PC-3 (cell line): ENCODE data around the gene PLSCR5. TPM values are rescaled to one million over a fixed set of nuclear protein-coding genes. Genes with fewer than 3 reads are reported as not detected.

Experiments
- ATAC-seq: fragments of 200-7000 bp; cut with Tn5 transposase; 2 replicates; pipeline ENCODE4 v1.9.1; 2020; ENCODE audit warnings: mild to moderate bottlenecking, moderate library complexity
- BruUV-seq: library from RNA; stranded (reverse); fragments of 400-500 nt; replicated peaks from 2 replicates; lab custom pipeline; 2021; lab: Mats Ljungman, UMichigan
- CTCF ChIA-PET: fragments of 300-600 bp; sonication (Branson Sonifier 250); formaldehyde crosslinking; loops from one replicate; lab custom pipeline; 2022; ENCODE audit warnings: antibody characterized with exemption; lab: Charles Lee
- POLR2A ChIA-PET: fragments of 300-600 bp; sonication (Branson Sonifier 250); formaldehyde crosslinking; loops from one replicate; lab custom pipeline; 2022; ENCODE audit warnings: antibody characterized with exemption; ENCODE audit not compliant: unreplicated experiment; lab: Charles Lee
- DNase-seq: peaks from one replicate; pipeline ENCODE4 v3.0.0-alpha.2; 2015
- H2AFZ ChIP-seq: fragments of 300-600 bp; sonication (generic); 2 replicates; pipeline ENCODE4 v1.6.0; 2016; ENCODE audit warnings: antibody characterized with exemption, low read length
- H3F3A ChIP-seq: fragments of 300-600 bp; sonication (generic); one replicate; pipeline ENCODE4 v1.6.0; 2017; ENCODE audit warnings: antibody characterized with exemption, low read length, control low read depth, mild to moderate bottlenecking; ENCODE audit not compliant: unreplicated experiment
- H3K27ac ChIP-seq: fragments of 300-600 bp; sonication (generic); 2 replicates; pipeline ENCODE4 v1.5.1; 2016; ENCODE audit warnings: mild to moderate bottlenecking, low read length
- H3K27me3 ChIP-seq: fragments of 300-600 bp; sonication (generic); 2 replicates; pipeline ENCODE4 v1.6.1; 2016; ENCODE audit warnings: low read length, mixed read lengths
- H3K36me3 ChIP-seq: fragments of 300-600 bp; sonication (generic); 2 replicates; pipeline ENCODE4 v1.6.1; 2016; ENCODE audit warnings: low read depth, mixed run types, low read length, mixed read lengths
- H3K4me1 ChIP-seq: fragments of 300-600 bp; sonication (generic); 2 replicates; pipeline ENCODE4 v1.5.1; 2016; ENCODE audit warnings: low read length; ENCODE audit not compliant: insufficient read depth
- H3K4me2 ChIP-seq: fragments of 300-600 bp; sonication (generic); 2 replicates; pipeline ENCODE4 v1.6.0; 2016; ENCODE audit warnings: low read length
- H3K4me3 ChIP-seq: fragments of 300-600 bp; sonication (generic); 2 replicates; pipeline ENCODE4 v1.5.1; 2016; ENCODE audit warnings: mild to moderate bottlenecking, low read length, mixed read lengths
- H3K79me2 ChIP-seq: fragments of 300-600 bp; sonication (generic); 2 replicates; pipeline ENCODE4 v1.6.1; 2017; ENCODE audit warnings: low read length, mixed read lengths
- H3K9ac ChIP-seq: fragments of 300-600 bp; sonication (generic); 2 replicates; pipeline ENCODE4 v1.6.0; 2016; ENCODE audit warnings: mild to moderate bottlenecking, low read length
- H3K9me2 ChIP-seq: fragments of 300-600 bp; sonication (generic); replicated peaks from 2 replicates; pipeline ENCODE4 v1.6.1; 2016; ENCODE audit warnings: mixed run types, low read length, mixed read lengths
- H3K9me3 ChIP-seq: fragments of 300-600 bp; sonication (generic); 2 replicates; pipeline ENCODE4 v1.6.1; 2016; ENCODE audit warnings: low read length, mixed read lengths
- H4K20me1 ChIP-seq: fragments of 300-600 bp; sonication (generic); 2 replicates; pipeline ENCODE4 v1.6.1; 2016; ENCODE audit warnings: low read length, mixed read lengths
- EZH2 ChIP-seq: fragments of 300-600 bp; sonication (generic); IDR thresholded peaks from one replicate; pipeline ENCODE4 v1.6.1; 2017; ENCODE audit warnings: antibody characterized with exemption, mild to moderate bottlenecking, low read length; ENCODE audit not compliant: unreplicated experiment
- EZH2phosphoT487 ChIP-seq: fragments of 300-600 bp; sonication (generic); IDR thresholded peaks from 2 replicates; pipeline ENCODE4 v1.6.1; 2018; ENCODE audit warnings: mild to moderate bottlenecking, antibody characterized with exemption, low read length, borderline replicate concordance
- intact Hi-C: fragments of 100-400 bp; cut with micrococcal nuclease; formaldehyde crosslinking; loops from 2 replicates; pipeline ENCODE4 v1.9.0; 2023
- total RNA-seq: library from RNA; depleted of rRNA; stranded (reverse); fragments of >200 nt; gene quantifications from 2 replicates; pipeline ENCODE4 v1.2.3, GENCODE V29; 2014
- TF ChIP-seq, protein P1 (sequence below): fragments of 300-600 bp; sonication (generic); conservative IDR thresholded peaks from 2 replicates; pipeline ENCODE4 v1.5.1; 2017; ENCODE audit warnings: antibody characterized with exemption, low read depth, mild to moderate bottlenecking, low read length

The PLSCR5 gene
- total RNA-seq, 1 experiment from 2014 or later: not detected

DNA sequence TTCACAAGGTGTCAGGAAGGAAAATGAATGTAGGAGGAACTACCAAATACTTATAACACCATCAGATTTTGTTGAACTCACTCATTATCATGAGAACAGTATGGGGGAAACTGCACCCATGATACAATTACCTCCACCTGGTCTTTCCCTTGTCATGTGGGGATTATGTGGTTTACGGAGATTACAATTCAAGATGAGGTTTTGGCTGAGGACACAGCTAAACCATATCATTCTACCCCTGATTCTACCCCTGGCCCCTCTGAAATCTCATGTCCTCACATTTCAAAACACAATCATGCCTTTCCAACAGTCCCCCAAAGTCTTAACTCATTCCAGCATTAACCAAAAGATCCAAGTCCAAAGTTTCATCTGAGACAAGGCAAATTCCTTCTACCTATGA, 43.7 kb downstream of the PLSCR5 start:
- Histone ChIP-seq H2AFZ (no peak overlapping the region), H3K36me3 (no peaks in the 10 kb centered on the region), H3K4me3 (no peak overlapping the region), H3K9me3 (no peaks in the 10 kb centered on the region), H3K4me2 (no peak overlapping the region), H3K79me2 (no peaks in the 10 kb centered on the region), H3K27ac (no peak overlapping the region), H3K27me3 (no peaks in the 10 kb centered on the region), H3K4me1 (no peaks in the 10 kb centered on the region), H3K9ac (no peak overlapping the region), H4K20me1 (no peaks in the 10 kb centered on the region), H3F3A (no peaks in the 10 kb centered on the region), H3K9me2 (no peaks in the 10 kb centered on the region)
- ATAC-seq (no peak), DNase-seq (no peak)
- BruUV-seq: TSS peak; percentile 87
- intact Hi-C loops: no loop called here
- TF ChIP-seq EZH2 (no peak), EZH2phosphoT487 (no peak)
- TF ChIP-seq, protein P1, sequence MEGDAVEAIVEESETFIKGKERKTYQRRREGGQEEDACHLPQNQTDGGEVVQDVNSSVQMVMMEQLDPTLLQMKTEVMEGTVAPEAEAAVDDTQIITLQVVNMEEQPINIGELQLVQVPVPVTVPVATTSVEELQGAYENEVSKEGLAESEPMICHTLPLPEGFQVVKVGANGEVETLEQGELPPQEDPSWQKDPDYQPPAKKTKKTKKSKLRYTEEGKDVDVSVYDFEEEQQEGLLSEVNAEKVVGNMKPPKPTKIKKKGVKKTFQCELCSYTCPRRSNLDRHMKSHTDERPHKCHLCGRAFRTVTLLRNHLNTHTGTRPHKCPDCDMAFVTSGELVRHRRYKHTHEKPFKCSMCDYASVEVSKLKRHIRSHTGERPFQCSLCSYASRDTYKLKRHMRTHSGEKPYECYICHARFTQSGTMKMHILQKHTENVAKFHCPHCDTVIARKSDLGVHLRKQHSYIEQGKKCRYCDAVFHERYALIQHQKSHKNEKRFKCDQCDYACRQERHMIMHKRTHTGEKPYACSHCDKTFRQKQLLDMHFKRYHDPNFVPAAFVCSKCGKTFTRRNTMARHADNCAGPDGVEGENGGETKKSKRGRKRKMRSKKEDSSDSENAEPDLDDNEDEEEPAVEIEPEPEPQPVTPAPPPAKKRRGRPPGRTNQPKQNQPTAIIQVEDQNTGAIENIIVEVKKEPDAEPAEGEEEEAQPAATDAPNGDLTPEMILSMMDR: no peak
- ChIA-PET CTCF (no interaction called here), POLR2A (no interaction called here)

DNA sequence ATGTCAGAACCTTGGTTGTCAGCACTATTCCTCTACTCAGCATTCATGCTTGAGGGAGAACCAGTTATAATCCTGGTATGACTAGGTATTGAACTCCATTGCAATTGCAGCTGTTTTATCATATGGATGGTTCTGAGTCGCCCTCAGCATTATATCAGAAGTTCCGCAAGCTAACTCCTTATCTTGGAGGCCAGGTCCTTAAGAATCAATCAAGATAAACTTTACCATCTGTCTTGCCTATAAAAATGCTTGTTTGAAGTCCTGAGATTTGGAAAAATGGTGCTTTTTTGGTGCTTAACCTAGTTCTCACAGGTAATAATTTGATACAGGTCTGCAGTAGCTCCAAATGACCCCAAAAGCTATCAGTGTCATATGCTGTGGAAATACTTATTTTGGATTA, 44.5 kb downstream of the PLSCR5 start:
- Histone ChIP-seq H3K79me2 (no peaks in the 10 kb centered on the region), H3K9ac (no peak overlapping the region), H3K27ac (no peak overlapping the region), H3K4me1 (no peaks in the 10 kb centered on the region), H3K4me2 (no peak overlapping the region), H3K4me3 (no peak overlapping the region), H3K27me3 (no peaks in the 10 kb centered on the region), H2AFZ (no peak overlapping the region), H3K9me3 (no peaks in the 10 kb centered on the region), H4K20me1 (no peaks in the 10 kb centered on the region), H3F3A (no peaks in the 10 kb centered on the region), H3K9me2 (no peaks in the 10 kb centered on the region), H3K36me3 (no peaks in the 10 kb centered on the region)
- CTCF ChIA-PET: no interaction called here
- no peak for TF ChIP-seq EZH2phosphoT487
- TF ChIP-seq EZH2: no peak
- TF ChIP-seq, protein P1: no peak
- POLR2A ChIA-PET: no interaction called here
- ATAC-seq: no peak
- DNase-seq: no peak
- BruUV-seq: no TSS peak
- intact Hi-C loops: no loop called here

DNA sequence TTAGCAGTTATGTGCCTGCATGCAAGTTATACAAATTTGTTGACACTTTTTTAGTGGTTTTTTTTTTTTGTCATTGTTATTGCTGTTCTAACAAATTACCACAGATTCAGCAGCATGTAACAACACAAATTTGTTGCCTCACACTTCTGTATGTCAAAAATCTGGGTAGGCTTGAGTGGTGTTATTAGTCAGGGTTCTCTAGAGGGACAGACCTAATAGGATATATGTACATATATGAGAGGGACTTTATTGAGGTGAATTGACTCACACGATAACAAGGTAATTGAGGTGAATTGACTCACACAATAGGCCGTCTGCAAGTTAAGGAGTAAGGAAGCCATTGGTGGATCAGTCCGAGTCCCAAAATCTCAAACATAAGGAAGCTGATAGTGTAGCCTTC, 45.8 kb downstream of the PLSCR5 start:
- Histone ChIP-seq H3K9ac (no peak overlapping the region), H4K20me1 (no peaks in the 10 kb centered on the region), H3K27ac (no peak overlapping the region), H3K36me3 (no peaks in the 10 kb centered on the region), H3K4me2 (no peak overlapping the region), H3K4me1 (no peaks in the 10 kb centered on the region), H3F3A (no peaks in the 10 kb centered on the region), H3K4me3 (no peak overlapping the region), H3K9me3 (no peaks in the 10 kb centered on the region), H3K79me2 (no peaks in the 10 kb centered on the region), H3K27me3 (no peaks in the 10 kb centered on the region), H2AFZ (no peak overlapping the region), H3K9me2 (no peaks in the 10 kb centered on the region)
- BruUV-seq: no TSS peak
- TF ChIP-seq EZH2phosphoT487 (no peak), EZH2 (no peak)
- TF ChIP-seq, protein P1: no peak
- intact Hi-C loops: no loop called here
- DNase-seq: no peak
- CTCF ChIA-PET: no interaction called here
- POLR2A ChIA-PET: no interaction called here
- ATAC-seq: no peak
